H54 (cell line): Measurements from ENCODE around the gene RAB24.
"Not testable (repeated sequence)": the region's sequence is repeated elsewhere in the genome, so short reads cannot be mapped to it uniquely, and the experiment has no call there.

Source experiments
- DNase-seq: peaks from one replicate; pipeline ENCODE4 v3.0.0; 2011; ENCODE audit warnings: low spot score, mixed read lengths; ENCODE audit not compliant: insufficient read length
- FAIRE-seq: peaks from 3 replicates; lab custom pipeline; 2011; peaks lifted over from hg19 to GRCh38; lab: Jason Lieb, UNC
- POLR2A ChIP-seq: IDR thresholded peaks from 2 replicates; pipeline ENCODE4 v1.6.1; 2011; ENCODE audit warnings: low read depth, mild to moderate bottlenecking, low read length

RAB24 gene

GRCh38 chr5:177303121-177303924, at the start of gene RAB24, which contains the start of gene PRELID1:
TSS of gene RAB24 (minus strand) at chr5:177303719. CDS start at chr5:177303288, 431 bp downstream.
TSS of gene PRELID1 (plus strand) at chr5:177303799. CDS start at chr5:177303986, 187 bp downstream.
- FAIRE-seq (no peak), DNase-seq (peak; percentile 78)

GRCh38 chr5:177353093-177353492, 49.6 kb upstream of the RAB24 start:
- FAIRE-seq (no peak), DNase-seq (no peak)
- no peak for TF ChIP-seq POLR2A

More at GRCh38 chr5:177303121-177303924, at the start of gene RAB24, which contains the start of gene PRELID1:
- TF ChIP-seq POLR2A: peak; percentile 67

- TF ChIP-seq POLR2A: peak; percentile 52; the same call in 1 of the 2 replicates
- DNase-seq: peak; percentile 95
- no peak for FAIRE-seq
Measured at GRCh38 chr5:177351392-177352329, 48.1 kb upstream of the RAB24 start, which contains the start of gene LMAN2. TSS of gene LMAN2 (minus strand) at chr5:177351668. CDS start at chr5:177351647, 21 bp downstream.

- FAIRE-seq: no peak
- no peak for TF ChIP-seq POLR2A
- DNase-seq: no peak
Measured at GRCh38 chr5:177350776-177351391, 47.4 kb upstream of the RAB24 start.

GRCh38 chr5:177349762-177350161, 46.2 kb upstream of the RAB24 start:
- TF ChIP-seq POLR2A: no peak
- no peak for DNase-seq
- no peak for FAIRE-seq

- no peak for DNase-seq
- TF ChIP-seq POLR2A: no peak
- FAIRE-seq: no peak
Measured at GRCh38 chr5:177349362-177349647, 45.8 kb upstream of the RAB24 start.

- FAIRE-seq: no peak
- no peak for DNase-seq
- TF ChIP-seq POLR2A: no peak
Measured at GRCh38 chr5:177347699-177348098, 44.2 kb upstream of the RAB24 start.

GRCh38 chr5:177346820-177347219, 43.3 kb upstream of the RAB24 start:
- FAIRE-seq (no peak), DNase-seq (no peak)
- no peak for TF ChIP-seq POLR2A

GRCh38 chr5:177344891-177345290, 41.4 kb upstream of the RAB24 start:
- TF ChIP-seq POLR2A: no peak
- DNase-seq (no peak), FAIRE-seq (no peak)

GRCh38 chr5:177343777-177344176, 40.3 kb upstream of the RAB24 start:
- no peak for TF ChIP-seq POLR2A
- no peak for FAIRE-seq
- DNase-seq: no peak

GRCh38 chr5:177343000-177343399, 39.5 kb upstream of the RAB24 start:
- DNase-seq, FAIRE-seq: not testable (repeated sequence)

- no peak for DNase-seq
- no peak for TF ChIP-seq POLR2A
- FAIRE-seq: no peak
Measured at GRCh38 chr5:177339107-177339638, 35.7 kb upstream of the RAB24 start.

- no peak for FAIRE-seq
- DNase-seq: no peak
- TF ChIP-seq POLR2A: no peak
Measured at GRCh38 chr5:177338251-177339106, 35.0 kb upstream of the RAB24 start.
